SKM-1 treated with dmso at 0.1 percent for 144 hours (cell line): ENCODE measurements around the gene TMEM191C.
"Not testable (repeated sequence)": the region's sequence is repeated elsewhere in the genome, so short reads cannot be mapped to it uniquely, and the experiment has no call there.

ENCODE experiments used
- DNase-seq: peaks from one replicate; lab custom pipeline; 2025; ENCODE audit not compliant: unreplicated experiment; lab: John Stamatoyannopoulos, UW

TMEM191C gene

DNA sequence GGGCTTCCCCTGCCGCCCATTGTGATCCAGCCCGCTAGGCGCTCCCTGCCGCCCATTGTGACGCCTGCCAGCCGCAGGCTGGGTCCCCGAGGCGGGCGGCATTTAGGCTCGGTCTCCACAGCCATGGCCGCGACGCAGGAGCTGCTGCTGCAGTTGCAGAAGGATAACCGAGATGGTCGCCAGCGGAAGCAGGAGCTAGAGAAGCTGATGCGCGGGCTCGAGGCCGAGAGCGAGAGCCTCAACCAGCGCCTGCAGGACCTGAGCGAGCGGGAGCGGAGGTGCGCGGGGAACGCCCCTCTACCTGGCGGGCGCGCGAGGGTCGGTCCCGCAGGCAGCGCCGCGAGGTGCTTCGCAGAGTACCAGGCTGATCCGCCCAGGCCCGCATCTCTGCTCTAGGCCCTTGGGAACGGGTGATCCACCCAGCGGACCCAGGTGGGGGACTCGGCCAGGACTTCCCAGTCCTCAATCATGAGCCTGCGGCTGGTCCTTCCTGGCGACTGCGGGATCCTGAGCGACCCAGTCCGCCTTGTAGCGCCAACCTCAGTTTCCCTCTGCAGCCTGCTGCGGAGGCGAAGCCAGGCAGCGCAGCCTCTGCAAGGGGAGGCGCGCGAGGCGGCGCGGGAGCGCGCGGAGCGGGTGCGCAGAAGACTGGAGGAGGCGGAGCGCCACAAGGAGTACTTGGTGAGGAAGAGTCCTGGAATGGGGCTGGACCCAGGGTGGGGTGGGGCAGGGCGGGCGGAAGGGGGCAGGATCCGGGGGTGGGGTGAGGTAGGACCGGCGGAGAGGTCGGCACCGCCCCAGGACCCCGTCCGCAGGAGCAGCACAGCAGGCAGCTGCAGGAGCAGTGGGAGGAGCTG is at the start of gene TMEM191C:
Gene TMEM191C, plus strand, starts transcription at position 51 of the 857 bp plus-strand sequence. Its CDS starts 73 bp downstream, at position 124.
- not testable (repeated sequence) for DNase-seq

DNA sequence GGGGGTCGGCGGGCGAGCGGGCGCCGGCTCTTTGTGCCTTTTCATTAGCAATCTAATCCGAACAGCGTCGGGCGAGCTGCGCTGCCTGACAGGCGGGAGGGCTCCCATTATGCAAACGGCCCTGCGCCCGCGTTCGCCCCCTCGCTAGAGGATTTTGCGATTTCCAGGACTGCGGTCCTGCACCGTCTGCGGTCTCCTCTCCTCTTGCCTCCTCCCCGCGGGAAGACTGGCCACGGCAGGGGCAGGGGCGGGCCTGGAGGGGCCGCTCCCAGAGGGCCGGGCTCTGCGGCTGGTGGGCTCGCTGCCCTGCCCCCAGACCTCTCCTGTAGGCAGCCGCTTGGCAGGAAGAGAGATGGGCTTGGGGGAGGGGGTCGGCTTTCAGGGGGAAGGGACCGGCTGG is 49.3 kb upstream of the TMEM191C start:
- not testable (repeated sequence) for DNase-seq

DNA sequence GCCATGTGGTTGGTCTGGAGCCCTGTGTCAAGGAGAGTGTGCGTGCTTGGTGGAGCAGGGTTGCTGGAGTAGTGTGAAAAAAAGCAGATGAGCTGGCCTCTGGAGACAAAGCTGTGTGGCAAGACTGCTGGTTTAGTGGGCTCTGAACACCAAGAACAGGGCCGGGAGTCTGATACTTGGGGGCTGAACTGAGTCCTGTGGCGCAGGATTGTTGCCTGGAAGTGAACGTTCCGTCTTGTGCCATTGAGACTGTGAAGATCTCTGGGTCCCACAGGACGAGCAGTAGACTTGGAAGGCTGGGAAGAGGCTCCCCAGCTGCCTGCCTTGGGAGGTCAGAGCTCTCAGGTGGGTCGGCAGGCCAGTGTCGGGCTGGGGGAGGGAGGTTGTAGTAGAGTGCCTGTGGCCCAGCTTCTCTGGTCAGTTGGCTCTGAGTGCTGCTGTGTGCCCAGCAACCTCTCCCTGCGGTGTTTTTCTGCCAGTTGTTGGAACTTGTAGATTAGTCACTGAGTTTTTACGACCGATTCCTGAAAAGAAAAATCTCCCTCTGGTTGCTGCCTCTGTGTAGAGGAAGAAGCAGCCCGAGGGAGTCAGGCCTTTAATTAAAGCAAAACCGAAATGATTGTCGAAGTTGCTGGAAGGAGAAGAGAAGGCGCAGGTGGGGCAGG is 48.1 kb upstream of the TMEM191C start:
- DNase-seq = not testable (repeated sequence)

DNA sequence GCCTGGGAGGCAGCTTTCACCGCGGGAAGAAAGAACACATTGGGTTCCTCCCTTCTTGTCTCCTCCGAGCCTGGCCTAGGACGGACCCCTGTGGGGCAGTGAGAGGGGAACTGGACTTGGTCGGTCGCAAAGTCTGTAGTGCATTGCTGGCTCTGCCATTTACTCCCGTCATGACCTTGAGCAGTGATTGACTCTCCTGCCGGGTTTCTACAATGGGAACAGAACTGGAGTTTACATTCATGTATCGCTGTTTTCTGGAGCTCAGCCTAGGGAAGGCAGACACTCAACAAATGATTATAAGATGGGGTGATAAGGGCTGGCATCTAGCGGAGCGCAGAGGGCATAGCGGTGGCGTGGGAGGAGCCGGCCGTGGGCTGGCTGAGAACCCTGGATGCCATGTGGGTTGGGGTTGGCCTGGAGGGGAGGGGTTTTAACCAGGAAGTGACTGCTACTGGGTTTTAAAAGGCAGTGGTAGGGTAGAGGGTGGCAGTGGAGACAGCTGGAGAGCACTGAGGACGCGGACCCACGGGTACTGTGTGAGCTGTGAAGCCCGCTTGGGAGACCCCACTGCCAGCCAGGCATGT is 46.9 kb upstream of the TMEM191C start:
- not testable (repeated sequence) for DNase-seq

DNA sequence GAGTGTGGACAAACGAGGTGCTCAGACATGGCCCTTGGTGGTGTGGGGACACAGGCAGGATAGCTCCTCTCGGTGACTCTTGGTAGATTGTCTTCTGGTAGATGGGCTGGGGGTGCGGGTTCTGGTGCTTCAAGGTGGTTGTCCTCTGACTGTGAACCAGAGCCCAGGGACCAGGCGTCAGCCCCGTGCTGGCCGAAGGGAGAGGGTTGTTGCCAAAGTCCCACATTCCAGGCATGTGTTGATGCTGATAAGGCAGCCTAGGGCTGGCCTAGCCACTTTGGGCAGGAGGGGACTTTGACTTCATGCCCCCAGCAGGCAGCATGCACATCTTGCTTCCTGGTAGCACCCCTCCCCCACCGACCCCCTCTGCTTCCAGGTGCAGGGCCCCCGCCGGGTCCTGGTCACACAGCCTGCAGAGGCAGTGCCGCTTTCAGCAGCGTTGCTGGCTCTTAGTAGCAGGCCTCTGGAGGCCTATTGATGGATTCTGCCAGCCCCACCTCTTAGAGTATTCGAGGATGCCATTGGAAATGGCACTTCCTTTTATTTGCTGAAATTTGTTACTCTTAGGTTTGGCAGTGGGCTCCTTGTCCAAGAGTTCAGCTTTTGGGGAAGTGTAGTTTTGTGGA is 43.0 kb upstream of the TMEM191C start:
- not testable (repeated sequence) for DNase-seq

DNA sequence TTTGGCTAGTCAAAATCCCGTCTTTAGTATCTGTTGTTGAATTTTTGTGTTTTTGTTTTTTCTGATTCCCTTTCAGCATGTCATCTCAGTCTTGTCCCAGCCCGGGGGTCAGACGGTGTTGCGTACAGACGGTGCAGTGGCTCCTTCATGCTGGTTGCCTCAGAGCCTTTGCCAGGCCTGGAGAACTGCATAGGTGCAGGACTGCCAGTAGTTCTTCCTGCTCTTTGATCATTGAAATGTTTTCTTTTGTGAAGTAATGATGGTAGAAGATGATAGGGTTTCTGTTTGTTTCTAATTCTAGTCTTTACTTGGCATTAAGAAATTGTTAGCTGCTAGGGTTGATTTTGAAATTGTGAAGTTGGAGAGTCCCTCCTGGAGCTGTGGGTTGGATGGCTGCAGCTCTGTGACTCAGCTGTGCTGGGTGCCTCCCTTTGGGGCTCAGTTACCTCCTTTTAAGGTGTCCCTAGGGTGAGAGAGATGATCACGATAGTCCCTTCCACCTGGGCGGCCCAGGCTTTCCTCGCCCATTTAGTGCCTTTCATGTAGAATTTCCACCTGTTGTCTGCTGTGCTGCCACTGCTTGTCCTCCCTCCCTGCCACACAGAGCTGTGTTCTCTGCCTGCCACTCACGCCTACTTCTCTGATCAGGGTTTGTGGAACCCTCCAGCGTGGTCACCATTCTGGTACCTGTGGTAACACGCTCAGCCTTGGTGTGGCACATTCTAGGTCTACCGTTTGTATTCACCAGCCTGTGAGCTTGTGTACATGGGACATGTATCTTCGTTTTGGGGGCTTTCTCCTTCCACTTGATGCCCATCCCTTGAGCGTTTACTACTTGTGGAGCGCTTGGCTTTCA is 32.6 kb upstream of the TMEM191C start:
- DNase-seq = not testable (repeated sequence)

DNA sequence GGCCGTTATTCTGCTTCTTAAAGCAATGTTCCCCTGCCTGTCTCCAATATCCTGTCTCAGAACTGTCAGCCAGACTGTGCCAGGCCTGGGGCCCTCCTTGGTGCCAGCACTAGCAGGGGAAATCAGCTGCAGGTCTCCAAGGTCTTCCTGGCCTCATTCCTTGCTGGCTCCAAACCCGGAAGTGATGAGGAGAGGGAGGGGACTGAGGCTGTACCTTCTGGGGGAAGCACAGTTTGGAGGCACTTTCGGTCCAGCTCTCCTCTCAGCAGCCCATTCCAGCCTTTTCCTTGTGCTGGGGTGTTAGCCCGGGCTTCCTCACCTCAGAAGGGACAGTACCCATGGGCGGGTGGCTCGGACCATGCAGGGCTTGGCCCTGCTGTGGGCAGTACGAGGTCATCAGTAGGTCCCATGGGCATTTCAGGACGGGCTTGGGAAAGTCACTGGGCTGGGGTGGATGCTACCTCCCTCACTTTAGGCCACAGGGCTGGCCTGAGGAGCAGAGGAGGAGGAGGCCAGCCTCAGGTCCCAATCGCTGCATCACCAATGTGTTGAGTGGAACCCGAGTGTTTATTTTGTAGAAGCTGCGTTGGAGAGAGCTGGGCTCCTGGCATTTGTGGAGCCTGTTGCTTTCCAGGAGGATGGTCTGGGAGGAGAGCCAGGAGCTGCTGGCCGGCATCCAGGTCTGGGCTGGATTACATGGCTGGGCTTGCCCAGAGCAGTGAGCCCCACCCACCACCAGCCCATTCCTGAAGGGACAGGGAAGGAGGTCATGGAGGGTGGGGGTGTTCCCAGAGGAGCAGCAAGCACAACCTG is 31.0 kb upstream of the TMEM191C start:
- not testable (repeated sequence) for DNase-seq

DNA sequence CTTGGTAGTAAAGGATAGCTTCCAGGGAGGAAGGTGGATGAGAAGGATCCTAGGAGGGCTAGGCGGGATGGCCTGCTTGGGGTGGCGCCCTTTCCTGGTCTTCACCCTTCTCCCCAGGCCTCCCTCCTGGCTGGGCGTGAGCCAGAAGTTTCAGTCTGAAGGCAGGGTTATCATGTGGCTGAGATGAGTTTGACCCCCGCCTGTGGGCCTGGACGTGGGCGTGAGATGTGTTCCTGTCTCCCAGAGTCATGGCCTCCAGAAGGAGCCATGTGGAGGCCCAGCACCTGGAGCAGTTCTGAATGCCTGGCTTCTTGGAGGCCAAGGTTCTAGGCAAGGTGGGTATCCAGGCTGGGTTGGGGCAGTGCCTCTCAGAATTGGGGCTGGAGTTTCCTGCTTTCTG is 29.2 kb upstream of the TMEM191C start:
- DNase-seq = not testable (repeated sequence)

DNA sequence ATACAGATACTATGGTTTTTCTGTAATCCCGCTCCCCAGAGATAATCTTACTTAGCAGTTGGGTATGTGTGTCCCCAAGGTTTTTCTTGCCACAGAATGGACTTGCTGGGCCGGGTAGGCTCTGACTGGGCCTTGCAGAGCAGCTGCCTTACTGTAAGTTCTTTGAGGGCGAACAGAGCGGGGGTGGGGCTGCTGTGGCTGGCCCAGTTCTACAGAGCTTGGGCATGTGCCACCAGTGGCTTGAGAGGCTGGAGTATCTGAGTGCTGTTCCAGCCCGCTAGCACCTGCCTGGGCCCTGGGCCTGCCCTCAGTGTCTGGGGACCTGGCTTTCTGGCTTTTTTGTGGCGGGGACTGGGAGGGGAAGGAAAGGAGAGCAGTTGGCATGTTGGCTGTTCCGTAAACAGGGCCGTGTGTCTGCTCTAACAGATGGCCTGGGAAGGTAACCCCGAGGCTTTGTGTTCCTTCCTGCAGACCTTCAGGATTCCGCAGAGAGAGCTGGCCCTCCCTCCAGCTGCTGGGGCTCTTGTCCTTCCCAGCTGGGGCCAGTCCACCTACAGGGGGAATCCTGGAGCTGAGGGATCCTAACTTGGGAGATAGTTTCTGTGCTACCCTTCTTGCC is 27.1 kb upstream of the TMEM191C start:
- not testable (repeated sequence) for DNase-seq

DNA sequence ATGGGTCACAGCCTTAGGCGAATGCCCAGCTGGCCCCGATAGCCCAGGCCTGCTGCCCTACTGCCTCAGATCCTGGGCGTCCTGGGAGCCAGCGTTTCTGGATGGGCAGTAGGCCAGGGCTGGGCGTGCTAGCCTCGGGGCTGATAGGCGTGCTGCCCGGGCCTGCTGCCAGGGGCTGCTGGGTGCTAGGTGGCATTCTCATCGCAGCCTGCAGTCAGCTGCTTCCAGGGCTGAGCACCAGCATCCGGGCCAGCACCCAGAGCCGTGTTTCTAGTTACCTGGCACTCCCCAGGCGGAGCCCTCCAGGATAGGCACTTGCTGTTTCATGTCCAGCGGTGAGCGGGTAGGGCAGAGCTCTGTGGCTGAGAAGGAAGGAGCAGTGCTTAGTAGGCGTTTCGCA is 26.5 kb upstream of the TMEM191C start:
- not testable (repeated sequence) for DNase-seq

DNA sequence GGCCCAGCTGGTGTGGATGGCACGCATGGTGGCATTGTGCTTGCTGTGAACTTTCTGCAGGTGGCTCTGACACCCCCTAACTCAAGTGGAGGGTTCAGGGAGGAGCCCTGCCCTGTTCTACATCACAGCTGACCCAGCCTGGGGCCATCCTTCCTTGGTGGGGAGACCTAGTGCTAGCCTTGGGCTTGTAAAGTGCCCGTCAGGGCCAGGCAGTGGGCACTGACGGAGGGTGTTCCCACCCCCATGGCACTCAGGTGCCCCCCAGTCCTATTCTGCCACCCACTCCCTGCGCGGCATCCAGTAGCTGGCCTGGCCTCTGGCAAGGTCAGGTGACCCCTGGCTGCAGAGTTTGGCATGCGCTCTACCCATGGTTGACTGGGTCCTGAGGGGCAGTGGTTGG is 26.0 kb upstream of the TMEM191C start:
- DNase-seq = not testable (repeated sequence)

DNA sequence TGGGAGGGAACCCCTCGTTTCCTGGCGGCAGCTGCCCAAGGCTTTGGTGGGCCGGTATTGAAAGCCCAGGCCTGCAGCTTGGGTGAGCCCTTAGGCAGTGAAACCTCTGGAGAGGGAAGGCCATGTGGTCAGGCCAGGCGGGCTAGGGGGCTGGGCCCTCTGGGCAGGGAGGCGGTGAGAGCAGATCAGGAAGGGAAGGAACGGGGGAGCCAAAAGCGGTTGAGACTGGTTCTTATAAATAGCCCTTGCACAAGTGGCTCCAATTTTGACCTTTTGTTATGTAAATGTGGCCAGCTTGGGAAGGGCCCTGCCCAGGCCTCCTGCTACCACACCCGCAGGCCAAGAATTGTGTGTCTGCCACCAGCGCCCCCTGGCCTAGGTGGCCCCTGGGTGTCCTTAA is 25.1 kb upstream of the TMEM191C start:
- not testable (repeated sequence) for DNase-seq

DNA sequence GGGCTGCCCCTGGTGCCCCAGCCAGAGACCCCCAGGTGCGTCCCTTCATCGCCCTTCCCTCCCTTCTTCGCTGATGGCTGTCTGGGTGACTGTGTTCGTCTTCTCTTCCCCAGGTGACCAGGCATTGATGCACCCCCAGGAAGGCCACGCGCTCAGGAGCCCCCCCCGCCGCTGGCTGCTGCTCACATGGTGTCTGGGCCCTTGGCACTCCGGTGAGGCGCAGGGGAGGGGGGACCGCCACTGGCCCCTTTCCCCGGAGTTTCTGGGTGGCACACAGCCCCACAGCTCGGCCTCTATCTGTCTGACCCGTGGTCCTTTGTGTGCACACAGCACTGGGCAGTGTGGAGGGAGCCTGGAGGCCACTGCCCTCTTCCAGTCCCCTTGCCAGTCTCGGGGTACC is 24.5 kb upstream of the TMEM191C start:
- not testable (repeated sequence) for DNase-seq

DNA sequence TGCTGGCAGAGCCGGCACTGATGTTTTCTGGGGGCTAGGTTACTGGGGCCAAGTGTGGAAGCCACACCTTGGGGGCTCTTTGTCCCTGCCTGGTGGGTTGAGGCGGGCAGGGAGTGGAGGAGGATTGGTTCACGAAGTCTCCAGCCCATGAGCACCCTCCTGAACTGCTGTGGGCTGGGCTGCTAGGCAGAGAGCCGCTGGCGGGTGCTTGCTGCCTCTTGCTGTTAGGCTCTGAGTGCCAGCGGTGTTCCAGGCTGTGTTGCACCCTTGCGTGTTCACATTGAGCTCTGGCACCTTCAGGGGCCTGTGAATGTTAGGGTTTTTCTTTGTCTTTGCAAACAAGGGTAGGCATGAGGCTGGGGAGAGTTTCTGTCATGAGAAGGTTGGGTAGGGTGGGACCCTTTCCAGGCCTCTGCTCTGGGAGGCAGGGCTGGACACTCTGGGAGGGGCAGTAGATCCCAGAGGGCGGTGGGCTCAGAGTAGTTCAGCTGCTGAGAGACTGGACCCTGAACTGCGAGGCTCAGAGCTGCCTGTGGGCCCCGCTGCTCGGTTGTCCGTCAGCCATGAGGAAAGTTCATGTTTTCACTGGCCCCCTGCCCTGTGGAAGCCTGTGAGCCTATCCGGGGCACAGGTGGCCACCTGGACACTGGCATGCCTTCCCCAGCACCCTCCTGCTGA is 24.0 kb upstream of the TMEM191C start:
- no peak for DNase-seq

DNA sequence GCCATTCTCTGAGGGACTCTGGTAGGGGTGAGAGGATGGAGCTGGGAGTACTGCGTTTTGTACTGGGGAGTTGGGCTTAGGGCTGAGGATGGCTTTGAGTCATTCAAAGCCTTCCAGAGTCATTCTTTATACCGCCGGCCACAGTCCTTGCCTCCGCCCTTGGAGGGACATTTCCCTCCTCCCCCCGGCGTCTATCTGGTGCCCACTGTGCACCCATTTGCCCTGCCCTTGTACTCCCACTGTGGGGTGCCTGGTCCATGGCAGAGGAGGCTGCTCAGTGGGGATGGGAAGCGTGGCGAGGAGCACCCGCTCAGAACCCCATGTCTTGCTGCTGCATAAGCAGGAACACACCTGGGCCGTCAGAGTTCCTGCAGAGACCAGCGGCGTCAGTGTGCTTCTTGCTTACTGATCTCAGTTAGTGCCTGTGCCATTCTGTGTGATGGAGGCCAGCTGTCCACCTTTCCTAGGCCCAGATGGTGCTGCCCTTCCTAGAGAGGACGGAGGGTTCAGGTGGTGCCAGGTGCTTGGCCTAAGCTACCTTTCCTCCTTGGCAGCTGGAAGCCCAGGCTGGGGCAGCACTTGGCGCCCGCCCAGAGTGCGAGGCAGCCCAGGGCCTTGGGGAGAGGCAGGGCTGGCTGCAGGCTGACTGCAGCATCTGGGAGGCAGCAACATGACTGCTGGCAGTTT is 23.3 kb upstream of the TMEM191C start:
- DNase-seq = no peak

DNA sequence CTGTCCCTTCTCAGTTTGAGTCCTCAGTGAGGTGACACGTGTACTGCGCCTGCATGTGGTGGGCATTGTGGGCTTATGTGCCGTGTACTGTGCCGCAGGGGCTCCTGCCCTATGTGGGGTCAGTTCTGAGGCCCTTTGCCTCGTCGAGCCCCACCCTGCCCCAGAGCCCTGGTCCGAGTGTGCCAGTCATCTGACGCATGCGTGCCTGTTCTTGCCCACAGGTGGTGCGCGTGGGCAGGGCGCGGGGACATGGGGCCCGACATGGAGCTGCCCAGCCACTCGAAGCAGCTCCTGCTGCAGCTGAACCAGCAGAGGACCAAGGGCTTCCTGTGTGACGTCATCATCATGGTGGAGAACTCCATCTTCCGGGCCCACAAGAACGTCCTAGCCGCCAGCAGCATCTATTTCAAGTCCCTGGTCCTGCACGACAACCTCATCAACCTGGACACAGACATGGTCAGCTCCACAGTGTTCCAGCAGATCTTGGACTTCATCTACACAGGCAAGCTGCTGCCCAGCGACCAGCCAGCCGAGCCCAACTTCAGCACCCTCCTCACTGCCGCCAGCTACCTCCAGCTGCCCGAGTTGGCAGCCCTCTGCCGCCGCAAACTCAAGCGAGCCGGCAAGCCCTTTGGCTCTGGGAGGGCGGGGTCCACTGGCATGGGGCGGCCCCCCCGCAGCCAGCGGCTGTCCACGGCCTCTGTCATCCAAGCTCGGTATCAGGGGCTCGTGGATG is 22.3 kb upstream of the TMEM191C start:
- no peak for DNase-seq

DNA sequence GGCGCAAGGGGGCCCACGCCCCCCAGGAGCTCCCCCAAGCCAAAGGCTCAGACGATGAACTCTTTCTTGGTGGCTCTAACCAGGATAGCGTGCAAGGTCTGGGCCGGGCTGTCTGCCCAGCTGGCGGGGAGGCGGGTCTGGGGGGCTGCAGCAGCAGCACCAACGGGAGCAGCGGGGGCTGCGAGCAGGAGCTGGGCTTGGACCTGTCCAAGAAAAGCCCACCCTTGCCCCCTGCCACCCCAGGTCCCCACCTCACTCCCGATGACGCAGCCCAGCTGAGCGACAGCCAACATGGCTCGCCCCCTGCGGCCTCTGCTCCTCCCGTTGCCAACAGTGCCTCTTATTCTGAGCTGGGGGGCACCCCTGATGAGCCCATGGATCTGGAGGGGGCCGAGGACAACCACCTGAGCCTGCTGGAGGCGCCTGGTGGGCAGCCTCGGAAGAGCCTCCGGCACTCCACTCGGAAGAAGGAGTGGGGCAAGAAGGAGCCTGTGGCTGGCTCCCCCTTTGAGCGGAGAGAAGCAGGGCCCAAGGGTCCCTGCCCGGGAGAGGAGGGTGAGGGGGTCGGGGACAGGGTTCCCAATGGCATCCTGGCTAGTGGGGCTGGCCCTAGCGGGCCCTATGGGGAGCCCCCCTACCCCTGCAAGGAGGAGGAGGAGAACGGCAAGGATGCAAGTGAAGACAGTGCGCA is 21.6 kb upstream of the TMEM191C start:
- DNase-seq = no peak
